Testis (tissue), 3 donors: ENCODE data around the gene OIP5. TPM values are rescaled to one million over a fixed set of nuclear protein-coding genes. Genes with fewer than 3 reads are reported as not detected.

ENCODE experiments used
- DNase-seq: peaks from one replicate; pipeline ENCODE4 v3.0.0-alpha.2; 2019
- H3K27ac ChIP-seq, 2 donors: fragments of 200-600 bp; sonication (generic); one replicate each; pipeline ENCODE4 v1.5.1; 2019
- H3K27me3 ChIP-seq: fragments of 200-600 bp; sonication (generic); one replicate; pipeline ENCODE4 v1.5.1; 2019
- H3K36me3 ChIP-seq: fragments of 200-600 bp; sonication (generic); one replicate; pipeline ENCODE4 v1.5.1; 2017; ENCODE audit warnings: low read depth; ENCODE audit errors: missing control alignments
- H3K4me1 ChIP-seq: fragments of 200-600 bp; sonication (generic); one replicate; pipeline ENCODE4 v1.5.1; 2019
- H3K4me3 ChIP-seq, 2 donors: fragments of 200-600 bp; sonication (generic); one replicate each; pipeline ENCODE4 v1.5.1; 2017 to 2019
- H3K9me3 ChIP-seq: fragments of 200-600 bp; sonication (generic); one replicate; pipeline ENCODE4 v1.5.1; 2017
- POLR2A ChIP-seq: fragments of 450-650 bp; IDR thresholded peaks from one replicate; pipeline ENCODE4 v1.6.1; 2017; ENCODE audit warnings: antibody characterized with exemption, mild to moderate bottlenecking, moderate library complexity
- WGBS, 2 donors: methylation state at CpG; one replicate each; pipeline ENCODE4 v1.1.5; 2018; 5-methylcytosine and 5-hydroxymethylcytosine counted together
- intact Hi-C: fragments of 100-400 bp; cut with DNase I; formaldehyde crosslinking; loops from one replicate; pipeline ENCODE4 v1.15.1; 2023; ENCODE audit warnings: low total_unique reads
- polyA plus RNA-seq: library from polyadenylated mRNA; stranded (reverse); fragments of 350-450 nt; fragmentation: Illumina TruSeq; extraction: RNeasy Lipid Tissue Mini Kit (QIAGEN cat#74804); gene quantifications from one replicate; pipeline ENCODE4 v1.2.3, GENCODE V29; 2014; ENCODE audit warnings: low read depth, low replicate concordance; ENCODE audit not compliant: insufficient read depth
- total RNA-seq, 2 donors: library from RNA; depleted of rRNA; stranded (reverse); fragments of >200 nt; gene quantifications; one replicate each; pipeline ENCODE4 v1.2.3, GENCODE V29; 2016
- TF ChIP-seq, protein P1 (sequence below), 3 experiments: fragments of 450-650 bp in 2 of 3; fragments of 200-600 bp in 1 of 3; sonication (generic) in 1 of 3; IDR thresholded peaks; one replicate each; pipeline ENCODE4 v1.5.1; 2016 to 2019; ENCODE audit warnings: antibody characterized with exemption in 3 of 3, mild to moderate bottlenecking in 2 of 3, moderate library complexity in 1 of 3

The OIP5 gene
- total and polyA plus RNA-seq, 3 donors from 2014 or later = 21.2 to 44.8 (median 22.1) TPM

DNA sequence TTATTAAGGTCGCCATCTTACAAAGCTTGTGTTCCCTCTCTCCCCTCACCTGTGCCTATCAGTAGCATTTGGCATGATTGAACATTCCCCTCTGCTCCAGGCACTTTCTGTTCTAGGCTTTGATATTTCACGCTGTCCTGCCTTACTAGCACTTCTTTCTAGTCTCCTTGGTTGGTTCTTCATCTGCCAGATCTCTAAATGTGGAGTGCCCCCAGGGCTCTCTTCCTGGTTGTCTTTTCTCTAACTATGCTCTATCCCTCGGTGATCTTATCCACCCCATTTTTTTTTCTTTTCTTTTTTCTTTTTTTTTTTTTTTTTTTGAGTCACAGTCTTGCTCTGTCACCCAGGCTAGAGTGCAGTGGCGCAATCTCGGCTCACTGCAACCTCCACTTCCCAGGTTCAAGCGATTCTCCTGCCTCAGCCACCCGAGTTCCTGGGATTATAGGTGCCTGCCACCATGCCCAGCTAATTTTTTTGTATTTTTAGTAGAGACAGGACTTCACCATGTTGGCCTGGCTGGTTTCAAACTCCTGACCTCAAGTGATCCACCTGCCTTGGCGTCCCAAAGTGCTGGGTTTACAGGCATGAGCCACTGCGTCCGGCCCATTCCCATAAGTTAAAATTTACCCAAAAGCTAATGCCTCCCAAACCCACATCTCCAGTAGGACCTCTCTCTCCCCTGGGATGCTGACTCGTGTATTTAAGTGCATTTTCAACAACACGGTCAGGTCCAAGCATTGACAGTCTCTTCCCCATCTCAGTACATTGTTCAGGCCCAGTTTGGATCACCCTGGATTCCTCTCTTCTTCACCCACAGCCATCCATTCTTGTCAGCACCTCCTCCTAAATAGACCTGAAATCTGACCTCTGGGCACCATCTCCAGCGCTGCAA lies 5.5 kb upstream of the OIP5 start:
- 88 to 91% methylated on average over 13 of the region's 13 CpGs for WGBS, 2 donors

DNA sequence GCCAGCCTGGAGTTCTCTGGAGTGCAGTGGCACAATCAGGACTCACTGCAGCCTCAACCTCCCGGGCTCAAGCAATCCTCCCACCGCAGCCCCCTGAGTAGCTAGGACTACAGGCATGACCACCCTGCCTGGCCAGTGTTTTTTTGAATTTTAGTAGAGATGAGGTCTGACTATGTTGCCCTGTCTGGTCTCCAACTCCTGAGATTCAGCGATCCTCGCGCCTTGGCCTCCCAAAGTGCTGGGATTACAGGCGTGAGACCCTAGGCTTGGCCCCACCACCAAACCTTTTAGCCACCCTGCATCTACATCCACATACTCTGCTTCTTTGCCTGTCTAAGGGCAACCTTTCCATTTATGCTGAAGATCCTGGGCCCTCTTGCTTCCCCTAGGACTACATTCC lies 4.7 kb upstream of the OIP5 start:
- WGBS, 2 donors = 98 to 100% methylated on average over 6 of the region's 6 CpGs
- H3K27me3 ChIP-seq = no peaks in the 10 kb centered on the region
- no peak overlapping the region for H3K4me3 ChIP-seq
- no peak overlapping the region for H3K27ac ChIP-seq
- DNase-seq = no peak
- intact Hi-C loops = no loop called here
- H3K36me3 ChIP-seq = no peaks in the 10 kb centered on the region
- H3K4me1 ChIP-seq = no peaks in the 10 kb centered on the region
- TF ChIP-seq POLR2A = no peak
- TF ChIP-seq, protein P1, sequence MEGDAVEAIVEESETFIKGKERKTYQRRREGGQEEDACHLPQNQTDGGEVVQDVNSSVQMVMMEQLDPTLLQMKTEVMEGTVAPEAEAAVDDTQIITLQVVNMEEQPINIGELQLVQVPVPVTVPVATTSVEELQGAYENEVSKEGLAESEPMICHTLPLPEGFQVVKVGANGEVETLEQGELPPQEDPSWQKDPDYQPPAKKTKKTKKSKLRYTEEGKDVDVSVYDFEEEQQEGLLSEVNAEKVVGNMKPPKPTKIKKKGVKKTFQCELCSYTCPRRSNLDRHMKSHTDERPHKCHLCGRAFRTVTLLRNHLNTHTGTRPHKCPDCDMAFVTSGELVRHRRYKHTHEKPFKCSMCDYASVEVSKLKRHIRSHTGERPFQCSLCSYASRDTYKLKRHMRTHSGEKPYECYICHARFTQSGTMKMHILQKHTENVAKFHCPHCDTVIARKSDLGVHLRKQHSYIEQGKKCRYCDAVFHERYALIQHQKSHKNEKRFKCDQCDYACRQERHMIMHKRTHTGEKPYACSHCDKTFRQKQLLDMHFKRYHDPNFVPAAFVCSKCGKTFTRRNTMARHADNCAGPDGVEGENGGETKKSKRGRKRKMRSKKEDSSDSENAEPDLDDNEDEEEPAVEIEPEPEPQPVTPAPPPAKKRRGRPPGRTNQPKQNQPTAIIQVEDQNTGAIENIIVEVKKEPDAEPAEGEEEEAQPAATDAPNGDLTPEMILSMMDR (IDR thresholded peaks at IDR 0.05) = no peak
- no peaks in the 10 kb centered on the region for H3K9me3 ChIP-seq

More for the DNA sequence above, 5.5 kb upstream of the OIP5 start:
- TF ChIP-seq, protein P1 (IDR thresholded peaks at IDR 0.05) = no peak
- no peak for TF ChIP-seq POLR2A
- DNase-seq = no peak
- H3K36me3 ChIP-seq = no peaks in the 10 kb centered on the region
- no peaks in the 10 kb centered on the region for H3K4me1 ChIP-seq
- no peak overlapping the region for H3K4me3 ChIP-seq
- no peak overlapping the region for H3K27ac ChIP-seq
- H3K9me3 ChIP-seq = no peaks in the 10 kb centered on the region
- intact Hi-C loops = no loop called here
- H3K27me3 ChIP-seq = no peaks in the 10 kb centered on the region

DNA sequence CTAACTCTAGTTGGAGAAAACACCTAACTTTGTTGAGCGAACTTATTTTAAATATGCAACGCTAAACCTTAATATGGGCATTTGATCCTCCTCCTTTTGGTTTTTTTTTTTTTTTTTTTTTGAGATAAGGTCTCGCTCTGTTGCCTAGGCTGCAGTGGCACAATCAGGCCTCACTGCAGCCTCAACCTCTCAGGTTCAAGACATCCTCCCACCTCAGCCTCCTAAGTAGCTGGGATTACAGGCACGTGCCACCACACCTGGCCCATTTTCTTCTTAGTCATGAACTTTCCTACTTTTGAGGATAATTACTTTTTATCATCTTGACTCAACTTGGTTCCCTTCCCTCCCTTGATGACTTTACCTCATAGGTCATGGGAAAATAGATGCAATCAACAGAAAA lies 4.2 kb upstream of the OIP5 start:
- Histone ChIP-seq H3K36me3 (no peaks in the 10 kb centered on the region), H3K4me1 (no peaks in the 10 kb centered on the region), H3K4me3 (no peak overlapping the region), H3K9me3 (no peaks in the 10 kb centered on the region), H3K27ac (no peak overlapping the region), H3K27me3 (no peaks in the 10 kb centered on the region)
- intact Hi-C loops = no loop called here
- no peak for DNase-seq
- no peak for TF ChIP-seq POLR2A
- TF ChIP-seq, protein P1 (IDR thresholded peaks at IDR 0.05) = no peak
- 89 to 94% methylated on average over 4 of the region's 4 CpGs for WGBS, 2 donors

DNA sequence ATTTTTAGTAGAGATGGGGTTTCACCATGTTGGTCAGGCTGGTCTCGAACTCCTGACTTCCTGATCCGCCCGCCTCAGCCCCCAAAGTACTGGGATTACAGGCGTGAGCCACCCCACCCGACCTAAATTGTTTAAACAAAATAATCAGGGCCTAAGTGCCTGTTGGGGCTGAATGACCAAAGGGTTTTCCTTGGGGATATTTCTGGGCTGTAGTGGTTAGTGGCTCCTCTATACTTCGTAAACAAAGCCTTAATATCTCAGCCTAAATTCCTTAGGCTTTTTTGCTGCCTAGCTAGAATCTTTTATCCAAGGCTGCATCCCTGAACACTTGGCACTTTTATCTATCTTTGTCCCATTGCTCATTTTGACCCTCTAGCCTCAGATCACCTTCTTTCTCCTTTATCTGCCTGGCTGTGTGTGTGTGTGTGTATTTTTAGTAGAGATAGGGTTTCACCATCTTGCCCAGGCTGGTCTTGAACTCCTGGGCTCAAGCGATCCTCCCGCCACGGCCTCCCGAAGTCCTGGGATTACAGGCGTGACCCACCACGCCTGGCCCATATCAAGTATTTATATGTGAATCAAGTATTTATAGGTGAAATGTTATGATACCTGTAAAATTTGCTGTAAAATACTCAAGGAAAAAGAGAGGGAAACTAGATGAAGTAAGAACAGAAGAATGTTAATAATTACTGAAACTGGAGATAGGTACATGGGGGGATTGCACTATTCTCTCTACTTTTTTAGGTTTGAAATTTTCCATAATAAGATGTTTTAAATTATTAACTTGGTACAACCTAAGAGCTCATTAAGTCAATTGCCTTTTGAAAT lies 2.1 kb upstream of the OIP5 start:
- Histone ChIP-seq H3K27me3 (no peaks in the 10 kb centered on the region), H3K4me3 (no peak overlapping the region), H3K27ac (no peak overlapping the region), H3K36me3 (no peaks in the 10 kb centered on the region), H3K4me1 (no peaks in the 10 kb centered on the region), H3K9me3 (no peaks in the 10 kb centered on the region)
- intact Hi-C loops = no loop called here
- WGBS, 2 donors = 68 to 76% methylated on average over 12 of the region's 12 CpGs
- TF ChIP-seq POLR2A = no peak
- TF ChIP-seq, protein P1 (IDR thresholded peaks at IDR 0.05) = no peak
- DNase-seq = no peak
